Vagina (tissue), 2 donors: ENCODE results near the gene TELO2.

Experiments
- CTCF ChIP-seq, 3 experiments: fragments of 450-650 bp in 2 of 3; fragments of 200-600 bp in 1 of 3; sonication (generic) in 1 of 3; IDR thresholded peaks; one replicate each; pipeline ENCODE4 v1.5.1; 2017 to 2019; ENCODE audit warnings: antibody characterized with exemption in 3 of 3, mild to moderate bottlenecking in 2 of 3, moderate library complexity in 2 of 3
- POLR2AphosphoS5 ChIP-seq, 2 donors: sonication (generic); formaldehyde crosslinking; IDR thresholded peaks; one replicate each; pipeline ENCODE4 v1.9.0; 2017; ENCODE audit warnings: antibody characterized with exemption in 2 of 2, mild to moderate bottlenecking in 2 of 2, low read depth in 1 of 2; ENCODE audit not compliant: insufficient read depth in 1 of 2

- TF ChIP-seq CTCF (IDR thresholded peaks at IDR 0.05): no peak
- TF ChIP-seq POLR2AphosphoS5 (IDR thresholded peaks at IDR 0.05; ENCODE audit: insufficient read depth in 1 of 2, low read depth in 1 of 2): no peak
Observed at GRCh38 chr16:1550069-1550468, 56.9 kb downstream of the TELO2 start.
